ENCODE measurements around the gene CCL5. TPM values are rescaled to one million over a fixed set of nuclear protein-coding genes. Genes with fewer than 3 reads are reported as not detected.

CCL5 gene
- total RNA-seq, 2 experiments from 2014 or later: 35.6 to 40.1 TPM

- H3K4me1 ChIP-seq (ENCODE audit: insufficient read depth, low read length): peaks cover 63% of the 10 kb centered on the region
- intact Hi-C loops (cut with DNase I, micrococcal nuclease): no loop called here
- Mint-ChIP-seq H3K4me3 (no peak overlapping the region), H3K36me3 (ENCODE audit: low read depth) (no peaks in the 10 kb centered on the region), H3K27me3 (no peaks in the 10 kb centered on the region), H3K9me3 (no peaks in the 10 kb centered on the region), H3K4me1 (ENCODE audit: low read depth) (peaks cover 21% of the 10 kb centered on the region), H3K27ac (peak overlapping the region; percentile 76)
- DNase-seq: peak in 2 of 14 experiments; percentile 38 to 42
- H3K27ac ChIP-seq (ENCODE audit: low read depth in 1 of 2, low read length in 2 of 2): no peak overlapping the region
- no peaks in the 10 kb centered on the region for H3K36me3 ChIP-seq (ENCODE audit: insufficient read depth, low read length)
- POLR2A ChIA-PET: interaction anchor here (1.2 to 1.4 kb wide), 2 partner anchors 11 to 15 kb away, joined by 3 read pairs; no protein-coding TSS in a partner anchor
- CTCF ChIA-PET: interaction anchor here (0.8 to 1.6 kb wide), 3 partner anchors 10 to 19 kb away, joined by 3 read pairs; no protein-coding TSS in a partner anchor
- no peak overlapping the region for H3K4me3 ChIP-seq (ENCODE audit: low read length)
- no peaks in the 10 kb centered on the region for H3K27me3 ChIP-seq (ENCODE audit: control insufficient read depth in 1 of 2, insufficient read depth in 2 of 2, low read length in 2 of 2)
- TF ChIP-seq CTCF (IDR thresholded peaks at IDR 0.05): no peak
- no peak for ATAC-seq (ENCODE audit: poor library complexity)
- H3K9me3 ChIP-seq (ENCODE audit: control insufficient read depth in 1 of 2, insufficient read depth in 1 of 2, low read length in 2 of 2): no peaks in the 10 kb centered on the region
Measured at GRCh38 chr17:35889818-35890773, 9.9 kb upstream of the CCL5 start.

DNA sequence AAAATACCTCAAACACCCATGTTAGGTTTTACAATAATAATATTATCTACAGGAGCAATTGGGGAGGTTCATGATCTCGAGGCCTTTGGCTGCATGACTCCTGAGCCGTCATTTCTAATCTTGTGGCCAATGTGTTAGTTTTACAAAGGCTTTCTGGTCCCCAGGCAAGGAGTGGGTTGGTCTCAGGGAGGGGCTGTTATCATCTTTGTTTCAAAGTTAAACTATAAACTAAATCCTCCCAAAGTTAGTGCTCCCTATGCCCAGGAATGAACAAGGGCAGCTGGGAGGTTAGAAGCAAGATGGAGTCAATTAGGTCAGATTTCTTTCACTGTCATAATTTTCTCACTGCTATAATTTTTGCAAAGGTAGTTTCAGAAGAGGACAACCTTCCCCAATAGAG is 9.1 kb upstream of the CCL5 start:
- Histone ChIP-seq H3K9me3 (ENCODE audit: control insufficient read depth in 1 of 2, insufficient read depth in 1 of 2, low read length in 2 of 2) (no peaks in the 10 kb centered on the region), H3K27ac (ENCODE audit: low read depth in 1 of 2, low read length in 2 of 2) (no peak overlapping the region), H3K36me3 (ENCODE audit: insufficient read depth, low read length) (no peaks in the 10 kb centered on the region), H3K4me3 (ENCODE audit: low read length) (no peak overlapping the region), H3K4me1 (ENCODE audit: insufficient read depth, low read length) (peaks cover 60% of the 10 kb centered on the region), H3K27me3 (ENCODE audit: control insufficient read depth in 1 of 2, insufficient read depth in 2 of 2, low read length in 2 of 2) (no peaks in the 10 kb centered on the region)
- Mint-ChIP-seq H3K27me3 (no peaks in the 10 kb centered on the region), H3K4me3 (no peak overlapping the region), H3K27ac (no peak overlapping the region), H3K9me3 (no peaks in the 10 kb centered on the region), H3K4me1 (ENCODE audit: low read depth) (peaks cover 21% of the 10 kb centered on the region), H3K36me3 (ENCODE audit: low read depth) (no peaks in the 10 kb centered on the region)
- TF ChIP-seq CTCF (IDR thresholded peaks at IDR 0.05): no peak
- ATAC-seq (ENCODE audit: poor library complexity) (no peak), DNase-seq (peak in 4 of 14 experiments; percentile 25 to 77 (median 50))
- ChIA-PET CTCF (no interaction called here), POLR2A (interaction anchor here (1.3 to 1.4 kb wide), 2 partner anchors 11 to 13 kb away, joined by 3 read pairs; no protein-coding TSS in a partner anchor)
- intact Hi-C loops (cut with DNase I, micrococcal nuclease): no loop called here

DNA sequence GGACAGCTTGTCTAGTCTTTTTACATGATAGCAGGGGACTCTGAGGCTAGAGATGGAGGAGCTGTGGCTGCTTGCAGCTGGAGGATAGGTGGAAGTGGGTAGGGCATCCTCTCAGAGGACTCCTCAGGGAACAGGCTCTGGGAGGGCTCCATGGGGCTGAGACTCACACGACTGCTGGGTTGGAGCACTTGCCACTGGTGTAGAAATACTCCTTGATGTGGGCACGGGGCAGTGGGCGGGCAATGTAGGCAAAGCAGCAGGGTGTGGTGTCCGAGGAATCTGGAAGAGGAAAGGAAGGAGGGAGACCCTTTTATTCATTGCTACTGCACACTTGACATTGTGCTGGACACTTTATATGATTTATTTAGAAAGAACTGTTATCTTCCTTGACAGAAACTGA is 1.8 kb downstream of the CCL5 start:
- intact Hi-C loops (cut with DNase I, micrococcal nuclease): no loop called here
- Mint-ChIP-seq H3K27me3 (no peaks in the 10 kb centered on the region), H3K4me1 (ENCODE audit: low read depth) (peaks cover 17% of the 10 kb centered on the region), H3K9me3 (no peaks in the 10 kb centered on the region), H3K36me3 (ENCODE audit: low read depth) (no peaks in the 10 kb centered on the region), H3K27ac (peak overlapping the region; percentile 55), H3K4me3 (peak overlapping the region; percentile 62)
- TF ChIP-seq CTCF (IDR thresholded peaks at IDR 0.05): no peak
- DNase-seq (peak in 2 of 14 experiments; percentile 20 to 35), ATAC-seq (ENCODE audit: poor library complexity) (no peak)
- ChIA-PET CTCF (interaction anchor here (0.7 kb wide), 1 partner anchor 306 kb away, joined by 5 read pairs; no protein-coding TSS in a partner anchor), POLR2A (interaction anchor here (1.3 kb wide), 1 partner anchor 12 kb away, joined by 3 read pairs; no protein-coding TSS in a partner anchor)
- H3K27ac ChIP-seq (ENCODE audit: low read depth in 1 of 2, low read length in 2 of 2): peak overlapping the region in 1 of 2 donors; percentile 22
- no peaks in the 10 kb centered on the region for H3K36me3 ChIP-seq (ENCODE audit: insufficient read depth, low read length)
- peak overlapping the region; percentile 59 for H3K4me3 ChIP-seq (ENCODE audit: low read length)
- H3K4me1 ChIP-seq (ENCODE audit: insufficient read depth, low read length): peaks cover 41% of the 10 kb centered on the region
- no peaks in the 10 kb centered on the region for H3K27me3 ChIP-seq (ENCODE audit: control insufficient read depth in 1 of 2, insufficient read depth in 2 of 2, low read length in 2 of 2)
- H3K9me3 ChIP-seq (ENCODE audit: control insufficient read depth in 1 of 2, insufficient read depth in 1 of 2, low read length in 2 of 2): no peaks in the 10 kb centered on the region
